WI38 (cell line): ENCODE data around the gene FYN.

Source experiments
- H3K4me3 ChIP-seq: 2 replicates; pipeline ENCODE4 v1.5.1; 2011; ENCODE audit warnings: low read depth, mild to moderate bottlenecking, control low read depth, low read length
- CTCF ChIP-seq: IDR thresholded peaks from 2 replicates; pipeline ENCODE4 v1.5.1; 2012; ENCODE audit warnings: low read depth, mild to moderate bottlenecking, control low read depth, low read length

FYN gene

GRCh38 chr6:111773501-111774345 lies 99.5 kb downstream of the FYN start:
- TF ChIP-seq CTCF: no peak
- no peak overlapping the region for H3K4me3 ChIP-seq

GRCh38 chr6:111772381-111772780 lies 100.9 kb downstream of the FYN start:
- no peak overlapping the region for H3K4me3 ChIP-seq
- no peak for TF ChIP-seq CTCF

- no peak for TF ChIP-seq CTCF
- H3K4me3 ChIP-seq: no peak overlapping the region
These were observed 101.6 kb downstream of the FYN start for GRCh38 chr6:111771629-111772028.

DNA sequence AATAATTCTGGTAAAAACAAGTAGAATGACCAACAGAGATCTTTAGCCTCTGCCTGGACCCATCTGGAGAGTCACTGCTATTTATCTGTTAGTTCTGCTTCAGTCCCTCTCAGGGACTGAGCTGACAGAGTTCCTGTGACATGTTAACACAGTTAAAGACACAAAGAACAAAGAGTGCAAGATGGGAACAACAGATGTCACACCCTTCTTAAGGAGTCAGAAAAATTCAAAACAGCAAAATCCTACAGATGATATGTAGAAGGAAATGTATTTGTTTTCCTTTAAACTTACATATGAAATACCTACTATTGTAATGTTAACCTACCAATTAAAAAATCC lies 102.2 kb downstream of the FYN start:
- H3K4me3 ChIP-seq: no peak overlapping the region
- no peak for TF ChIP-seq CTCF

DNA sequence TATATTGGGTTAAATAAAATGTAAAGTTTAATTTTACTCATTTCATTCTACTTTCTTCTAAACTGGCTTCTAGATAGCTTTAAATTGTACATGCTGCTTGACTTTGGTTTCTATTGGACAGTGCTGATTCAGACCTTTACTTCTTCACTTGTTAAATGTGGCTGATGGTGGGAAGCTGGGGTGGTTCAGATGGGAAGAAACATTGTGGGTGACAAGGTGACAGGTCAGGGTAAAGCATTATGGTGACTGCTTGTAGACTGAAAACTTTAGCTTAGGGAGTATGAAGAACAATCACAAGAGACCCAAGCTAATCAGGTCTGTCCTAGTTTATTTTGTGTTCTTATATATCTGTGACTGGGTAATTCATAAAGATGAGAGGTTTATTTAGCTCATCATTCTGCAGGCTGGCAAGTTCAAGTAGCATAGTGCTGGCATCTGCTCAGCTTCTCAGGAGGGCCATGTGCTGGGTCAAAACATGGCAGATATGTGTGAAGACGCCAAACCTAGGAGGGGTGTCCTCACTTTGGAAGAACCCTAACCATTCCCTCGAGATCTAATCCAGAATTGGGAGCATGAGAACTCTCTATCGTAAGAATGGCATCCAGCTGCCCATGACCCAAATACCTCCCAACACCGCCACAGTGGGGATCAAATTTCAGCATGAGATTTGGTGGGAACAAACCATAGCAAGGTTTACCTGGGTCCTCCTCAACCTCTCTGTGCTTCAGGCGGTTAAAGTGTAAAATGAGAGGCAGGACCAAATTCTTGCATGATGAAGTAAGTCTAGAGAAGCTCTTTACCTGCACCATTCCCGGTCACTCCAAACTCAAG lies 102.8 kb downstream of the FYN start:
- TF ChIP-seq CTCF: no peak
- no peak overlapping the region for H3K4me3 ChIP-seq

GRCh38 chr6:111769365-111770152 lies 103.7 kb downstream of the FYN start:
- TF ChIP-seq CTCF: no peak
- H3K4me3 ChIP-seq: no peak overlapping the region

DNA sequence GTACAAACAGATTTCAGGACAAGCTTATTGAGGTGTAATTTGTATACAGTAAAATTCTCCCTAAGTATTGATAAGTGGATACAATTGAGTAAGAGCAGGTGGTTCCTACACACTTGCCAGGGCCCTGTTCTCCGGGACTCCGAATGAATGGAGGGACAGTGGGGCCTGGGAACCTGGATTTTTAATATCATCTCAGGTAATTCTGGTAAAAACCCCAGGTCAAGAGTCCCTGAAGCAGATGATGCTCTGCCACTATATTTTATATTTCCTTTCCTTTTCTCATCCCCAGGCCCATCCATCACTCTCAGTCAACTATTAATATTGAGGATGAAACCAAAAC lies 104.9 kb downstream of the FYN start:
- no peak overlapping the region for H3K4me3 ChIP-seq
- TF ChIP-seq CTCF: no peak
